Fibroblast of skin of right biceps (primary cell): Measurements from ENCODE around the gene CXCR6.
A peak's percentile ranks its signal among the peaks of the same experiment; 100 is the strongest.

Experiments
- DNase-seq: peaks from one replicate; pipeline ENCODE4 v3.0.0-alpha.2; 2013

CXCR6 gene

GRCh38 chr3:45949432-45949831 lies 6.2 kb downstream of the CXCR6 start:
- DNase-seq: no peak

DNA sequence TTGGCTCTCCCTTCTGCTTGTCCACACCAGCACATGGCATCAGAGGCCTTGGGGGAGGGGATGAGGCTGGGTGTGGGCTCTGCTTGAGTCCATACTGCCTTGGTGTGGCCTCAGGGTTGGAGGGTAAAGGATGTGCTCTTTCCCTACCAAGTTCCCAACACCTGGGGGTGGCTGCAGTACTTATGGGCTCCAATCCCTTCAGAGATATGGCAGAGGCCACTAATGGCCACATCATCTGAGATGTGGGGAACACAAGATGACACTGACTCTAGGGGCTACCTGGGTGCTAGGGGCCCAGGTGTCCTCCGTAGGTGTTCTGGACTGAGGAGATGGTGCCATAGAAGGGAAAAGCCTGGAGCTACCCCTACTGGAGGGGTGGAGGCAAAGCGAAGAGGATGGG lies 6.9 kb downstream of the CXCR6 start:
- no peak for DNase-seq

- no peak for DNase-seq
Measured at GRCh38 chr3:45950686-45951600, 7.7 kb downstream of the CXCR6 start.

DNA sequence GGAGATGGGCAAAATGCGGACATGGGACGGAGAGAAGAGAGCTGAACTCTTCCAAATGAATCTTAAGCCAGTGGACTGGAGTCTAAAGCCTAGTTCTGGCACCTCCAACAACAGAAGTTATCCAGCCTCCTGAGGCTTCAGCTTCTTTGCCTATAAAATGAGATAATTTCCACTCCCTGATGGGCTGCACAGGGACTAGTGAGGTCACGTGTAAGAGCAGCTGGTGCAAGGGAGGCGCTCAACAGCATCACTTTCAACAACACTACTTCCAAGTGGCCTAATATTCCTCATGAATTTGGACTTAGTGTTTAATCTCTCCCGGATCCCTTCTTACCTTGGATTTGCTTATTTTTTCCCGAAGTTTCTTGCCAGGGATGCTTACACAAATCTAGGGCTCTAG lies 8.7 kb downstream of the CXCR6 start:
- no peak for DNase-seq

- no peak for DNase-seq
Measured at GRCh38 chr3:45952456-45952855, 9.2 kb downstream of the CXCR6 start.

- DNase-seq: no peak
Measured at GRCh38 chr3:45953536-45953935, 10.3 kb downstream of the CXCR6 start.

DNA sequence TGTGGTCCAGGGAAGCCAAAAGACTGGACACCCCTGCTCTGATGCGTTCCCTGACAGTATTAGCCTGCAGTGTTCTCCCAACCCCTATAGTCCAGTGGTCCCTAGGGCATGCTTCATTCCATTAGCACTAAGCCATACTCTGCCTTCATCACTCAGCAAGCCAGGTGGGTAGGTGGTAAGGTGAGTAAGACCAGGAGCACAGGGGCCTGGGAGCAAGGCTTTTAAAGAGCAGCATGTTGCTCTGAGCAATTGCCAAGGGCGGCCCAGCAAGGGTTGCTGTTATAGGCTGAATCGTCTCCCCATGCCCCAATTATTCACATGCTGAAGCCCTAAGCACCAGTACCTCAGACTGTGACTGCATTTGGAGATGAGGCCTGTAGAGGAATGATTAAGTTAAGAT lies 11.0 kb downstream of the CXCR6 start:
- DNase-seq: no peak

DNA sequence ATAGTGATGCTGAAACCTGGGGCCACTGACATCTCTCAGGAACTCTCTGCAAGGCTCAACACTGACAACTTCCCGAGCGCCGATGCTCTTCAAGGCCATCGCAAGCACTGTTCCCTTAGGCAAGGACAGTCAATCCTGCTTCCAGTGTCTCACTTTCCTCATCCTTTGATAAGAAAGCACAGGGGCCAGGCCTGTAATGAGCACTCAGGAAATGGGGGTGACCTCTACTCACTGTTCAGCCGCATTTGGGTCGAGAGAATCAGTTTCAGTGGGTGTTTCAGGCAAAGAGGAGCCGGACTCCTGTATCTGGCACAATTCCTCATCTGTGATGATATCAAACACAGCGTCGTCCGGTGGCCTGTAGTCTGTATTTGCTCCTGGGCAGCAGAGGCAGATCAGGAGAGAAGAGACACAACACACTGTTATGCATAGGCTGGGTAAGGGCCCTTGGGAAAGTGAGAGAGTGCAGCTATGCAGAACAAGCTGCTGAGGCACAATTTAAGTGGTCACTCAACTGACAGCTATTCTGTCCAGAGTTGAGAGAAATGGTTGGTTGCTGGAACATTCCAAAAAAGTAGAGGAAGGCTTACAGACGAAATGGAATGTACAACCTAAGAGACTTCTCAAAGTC lies 11.9 kb downstream of the CXCR6 start:
- no peak for DNase-seq

GRCh38 chr3:45955706-45956105 lies 12.4 kb downstream of the CXCR6 start:
- no peak for DNase-seq

GRCh38 chr3:45957586-45957985 lies 14.3 kb downstream of the CXCR6 start:
- DNase-seq: no peak

DNA sequence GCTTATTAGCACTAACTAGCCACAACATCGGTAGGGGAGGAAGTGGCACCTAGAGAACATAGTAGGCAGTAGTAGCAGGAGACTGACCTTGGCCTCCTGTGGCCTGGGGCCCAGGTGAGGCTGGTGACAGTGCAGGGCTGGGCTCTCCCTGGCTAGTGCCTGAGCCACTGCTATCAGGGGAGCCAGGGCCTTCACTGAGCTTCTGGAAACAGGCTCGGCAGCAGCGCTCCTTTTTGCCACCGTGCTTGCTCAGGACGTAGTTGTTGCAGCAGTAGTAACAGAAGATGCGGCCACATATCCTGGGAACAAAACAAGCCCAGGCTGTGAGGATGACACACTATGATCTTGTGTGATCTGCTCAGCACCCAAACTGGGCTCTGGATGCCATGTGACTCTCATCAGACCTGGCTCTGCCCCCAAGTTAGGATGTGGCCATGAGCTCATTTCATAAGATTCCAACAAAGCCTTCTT lies 15.1 kb downstream of the CXCR6 start:
- peak; percentile 52 for DNase-seq

DNA sequence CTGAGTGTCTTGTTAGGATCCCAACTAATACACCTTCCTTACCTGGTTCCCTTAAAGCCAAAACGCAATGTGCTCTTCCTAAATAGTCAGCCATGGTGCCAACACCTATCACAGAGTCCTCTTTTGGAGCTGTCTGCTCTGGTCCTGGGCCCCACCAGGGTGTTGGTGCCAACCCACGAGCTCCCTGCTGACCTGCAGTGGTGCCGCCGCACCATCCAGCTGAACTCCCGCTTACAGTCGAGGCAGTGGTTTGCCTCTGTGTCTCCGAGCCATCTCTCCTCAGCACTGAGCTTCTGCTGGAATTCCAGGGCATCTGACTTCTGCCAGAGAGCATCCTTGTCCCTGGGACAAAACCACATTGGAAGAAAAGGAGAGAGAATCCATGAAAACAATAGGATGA lies 15.9 kb downstream of the CXCR6 start:
- no peak for DNase-seq

GRCh38 chr3:45960289-45960688 lies 17.0 kb downstream of the CXCR6 start:
- no peak for DNase-seq

DNA sequence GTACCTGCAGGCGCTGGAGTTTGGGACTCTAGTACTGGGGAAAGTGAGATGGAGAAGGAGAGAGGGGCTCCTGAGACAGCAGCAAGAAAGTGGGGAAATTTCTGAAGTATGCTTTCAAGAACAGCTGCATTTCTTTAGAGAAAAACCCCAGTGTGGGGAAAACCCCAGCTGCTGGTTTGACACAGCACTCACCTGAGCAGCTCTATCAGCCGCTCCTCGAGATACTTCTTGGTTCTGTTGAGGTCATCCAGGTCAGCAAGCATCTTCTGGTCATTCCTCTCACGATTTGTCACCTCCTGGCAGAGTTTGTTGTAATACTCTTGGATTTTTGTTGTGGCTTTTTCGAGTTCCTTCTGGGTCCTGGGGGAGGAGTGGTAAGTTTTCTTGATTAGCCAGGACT lies 18.8 kb downstream of the CXCR6 start:
- DNase-seq: no peak

GRCh38 chr3:45964139-45964538 lies 20.9 kb downstream of the CXCR6 start:
- DNase-seq: no peak

DNA sequence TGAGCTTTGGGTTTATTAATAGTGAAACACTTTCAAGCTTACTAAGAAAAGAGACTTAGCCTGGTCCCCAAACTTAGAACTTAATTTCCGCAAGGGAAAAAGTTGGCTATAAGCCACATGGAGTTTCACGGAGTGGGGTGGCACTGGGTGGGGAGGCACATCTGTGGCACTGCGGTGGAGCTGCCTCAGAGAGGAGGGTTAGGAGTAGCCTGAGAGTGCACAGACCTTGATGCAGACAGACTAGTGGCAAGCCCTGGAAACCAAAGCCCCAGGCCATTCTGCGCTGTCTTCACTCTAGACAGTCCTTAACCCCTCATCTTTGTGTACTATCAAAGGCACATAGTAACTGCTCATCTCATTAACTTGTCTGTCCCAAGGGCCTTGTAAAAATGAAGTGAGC lies 22.0 kb downstream of the CXCR6 start:
- DNase-seq: no peak

DNA sequence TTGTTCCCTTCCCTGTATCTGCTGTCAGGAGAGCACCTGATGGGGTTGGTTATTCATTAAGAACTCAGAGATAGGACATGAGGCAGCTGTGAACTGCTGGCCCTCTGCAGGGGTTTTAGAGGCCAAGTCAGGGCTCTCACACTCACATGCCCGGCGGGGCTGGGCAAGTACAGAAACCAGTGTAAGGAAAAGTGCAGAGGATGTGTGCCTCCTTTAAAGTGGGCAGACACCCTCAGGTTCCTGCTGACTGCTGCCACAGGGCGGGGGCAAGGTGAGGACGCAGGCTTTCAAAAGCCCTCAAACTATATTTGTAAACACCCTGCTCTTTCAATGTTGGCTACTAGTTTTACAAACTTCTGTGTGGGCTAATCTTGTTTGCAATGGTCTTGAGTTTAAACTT lies 22.4 kb downstream of the CXCR6 start:
- no peak for DNase-seq

DNA sequence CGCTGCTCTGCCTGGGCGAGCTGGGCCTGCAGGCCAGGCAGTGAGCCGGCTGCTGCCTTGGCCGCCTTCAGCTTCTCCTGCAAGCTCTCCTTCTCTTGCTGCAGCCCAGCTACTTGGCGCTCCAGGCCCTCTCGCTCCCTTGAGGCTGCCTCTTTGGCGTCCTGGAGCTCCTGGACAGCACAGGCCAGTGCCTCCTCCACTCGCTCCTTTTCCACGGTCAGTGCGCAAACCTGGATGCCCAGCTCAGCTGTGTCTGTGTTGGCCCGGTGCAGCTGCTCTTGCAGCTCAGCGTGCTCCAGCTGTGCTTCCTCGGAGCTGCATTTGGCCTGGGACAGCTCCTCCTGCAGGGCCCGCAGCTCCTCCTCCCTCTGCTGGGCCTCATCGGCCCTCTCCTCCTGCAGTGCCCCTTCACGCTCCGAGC lies 23.1 kb downstream of the CXCR6 start:
- no peak for DNase-seq

DNA sequence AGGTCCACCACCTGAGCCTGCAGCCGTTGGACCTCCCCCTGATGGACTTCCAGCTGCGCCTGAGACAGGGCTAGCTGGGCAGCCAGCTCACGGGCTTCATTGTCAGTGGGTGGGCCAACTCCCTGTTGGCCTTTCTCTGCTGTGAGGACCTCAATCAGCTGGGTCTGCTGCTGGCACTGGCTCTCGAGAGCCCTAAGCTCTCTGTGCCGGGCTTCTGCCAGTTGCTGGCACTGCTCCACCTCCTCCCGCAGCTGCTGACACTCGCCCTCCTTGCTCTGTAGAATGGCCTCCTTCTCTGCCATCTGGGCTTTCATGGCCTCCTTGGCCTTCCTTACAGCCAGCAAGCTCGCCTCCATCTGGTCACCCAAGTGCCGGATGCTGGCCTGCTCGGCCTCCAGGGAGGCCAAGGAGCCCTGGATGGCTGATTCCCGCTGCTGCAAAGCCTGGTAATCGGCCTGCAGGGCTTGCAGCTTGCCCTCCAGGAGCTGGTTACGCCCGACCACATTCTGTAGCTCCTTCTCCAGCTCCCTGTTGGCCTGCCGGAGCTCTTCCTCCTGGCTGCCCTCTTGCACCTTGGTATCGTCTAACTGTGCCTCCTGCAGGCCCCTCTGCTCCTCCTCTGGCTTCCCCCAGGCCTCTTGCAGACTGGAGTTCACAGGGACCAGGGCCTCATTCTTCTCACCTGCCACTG lies 23.8 kb downstream of the CXCR6 start:
- DNase-seq: no peak

- DNase-seq: no peak
Measured at GRCh38 chr3:45967724-45968123, 24.5 kb downstream of the CXCR6 start.

DNA sequence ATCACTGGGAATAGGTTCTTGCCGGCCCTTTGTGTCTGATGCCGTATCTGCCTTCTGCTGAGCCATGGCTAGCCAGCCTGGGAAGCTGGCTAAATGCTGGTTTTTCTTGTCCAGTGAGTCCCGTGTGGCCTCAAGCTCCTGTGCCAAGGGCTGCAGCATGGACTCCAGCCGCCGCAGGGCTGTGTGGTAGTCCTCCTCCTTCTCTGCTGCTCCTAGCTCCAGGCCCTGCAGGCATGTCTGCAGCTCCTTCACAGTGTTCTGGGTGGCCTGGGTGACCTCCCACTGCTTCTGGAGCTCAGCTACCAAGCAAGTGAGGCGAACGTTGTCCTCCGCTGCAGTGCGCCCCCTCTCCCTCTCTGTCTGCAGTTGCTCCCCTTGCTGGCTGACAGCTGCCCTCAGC lies 24.9 kb downstream of the CXCR6 start:
- no peak for DNase-seq

DNA sequence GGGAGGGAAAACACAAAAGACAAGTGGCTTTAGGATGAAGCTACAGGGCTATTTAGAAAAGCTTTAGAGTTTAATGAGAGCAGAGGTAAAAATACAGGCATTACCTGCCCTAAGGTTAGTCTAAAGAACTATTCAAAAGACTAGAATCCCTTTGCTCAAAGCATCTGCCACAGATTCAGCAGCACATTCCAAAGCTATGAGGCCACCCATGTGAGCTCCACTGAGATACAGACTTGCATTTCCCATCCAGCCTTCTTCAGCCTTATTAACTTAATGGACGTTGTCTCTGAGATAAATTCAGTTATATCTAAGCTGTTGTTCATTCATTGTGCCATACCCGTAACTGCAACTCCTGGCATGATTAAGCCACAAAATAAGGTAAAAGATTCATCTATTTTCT lies 25.4 kb downstream of the CXCR6 start:
- DNase-seq: peak; percentile 69

DNA sequence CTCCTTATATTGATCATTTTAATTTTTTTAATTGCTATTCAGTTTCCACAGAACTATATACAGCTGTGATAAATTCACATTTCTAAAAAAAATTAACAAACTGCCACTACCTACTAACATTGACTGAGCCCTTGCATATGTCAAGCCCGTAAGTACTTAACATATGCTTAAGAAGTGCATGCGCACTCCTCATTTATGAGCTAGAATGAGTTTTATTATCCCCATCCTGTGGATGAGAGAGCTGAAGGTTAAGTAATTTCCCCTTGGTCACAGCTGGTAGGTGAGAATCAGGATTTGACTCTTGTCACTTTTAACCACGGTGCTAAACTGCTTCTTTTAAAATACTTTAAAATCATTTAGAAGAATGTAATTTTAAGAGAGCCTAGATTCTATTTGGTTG lies 25.9 kb downstream of the CXCR6 start:
- DNase-seq: no peak

- no peak for DNase-seq
Measured at GRCh38 chr3:45969953-45970352, 26.7 kb downstream of the CXCR6 start.
